ENCODE data around the gene FBXO7. TPM values are rescaled to one million over a fixed set of nuclear protein-coding genes. Genes with fewer than 3 reads are reported as not detected.

Gene FBXO7
- total RNA-seq, 1 experiment from 2014 or later: 47.8 TPM

DNA sequence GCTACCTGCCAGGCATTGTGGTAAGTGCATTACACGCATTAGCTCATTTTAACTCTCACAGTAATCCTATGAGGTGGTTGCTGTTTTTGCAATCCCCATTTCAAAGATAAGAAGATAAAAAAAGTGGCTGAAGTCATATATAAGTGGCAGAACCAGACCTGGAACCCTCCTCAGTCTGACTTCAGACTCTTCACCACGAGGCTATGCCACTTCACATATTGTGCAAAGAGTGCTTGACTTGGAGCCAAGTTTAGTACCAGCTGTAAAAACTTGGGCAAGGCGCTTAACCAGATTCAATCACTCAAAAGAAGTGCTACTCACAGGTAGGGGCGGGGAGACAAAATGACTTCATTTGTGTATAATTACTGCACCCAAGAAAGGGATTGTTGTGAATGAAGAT is 25.6 kb upstream of the FBXO7 start:
- H3K27me3 Mint-ChIP-seq (ENCODE audit: low read depth): peaks cover 35% of the 10 kb centered on the region
- no peak overlapping the region for H3K4ac ChIP-seq (ENCODE audit: low read depth, low read length)
- no peaks in the 10 kb centered on the region; the same call in 1 of the 2 replicates for H3K27me3 ChIP-seq (ENCODE audit: insufficient read depth, low read length)
- H3K23ac ChIP-seq (ENCODE audit: insufficient read length, low read depth, low read length): no peak overlapping the region
- no peak overlapping the region for H4K5ac ChIP-seq (ENCODE audit: insufficient read length, low read depth, low read length)
- TF ChIP-seq, protein P1, sequence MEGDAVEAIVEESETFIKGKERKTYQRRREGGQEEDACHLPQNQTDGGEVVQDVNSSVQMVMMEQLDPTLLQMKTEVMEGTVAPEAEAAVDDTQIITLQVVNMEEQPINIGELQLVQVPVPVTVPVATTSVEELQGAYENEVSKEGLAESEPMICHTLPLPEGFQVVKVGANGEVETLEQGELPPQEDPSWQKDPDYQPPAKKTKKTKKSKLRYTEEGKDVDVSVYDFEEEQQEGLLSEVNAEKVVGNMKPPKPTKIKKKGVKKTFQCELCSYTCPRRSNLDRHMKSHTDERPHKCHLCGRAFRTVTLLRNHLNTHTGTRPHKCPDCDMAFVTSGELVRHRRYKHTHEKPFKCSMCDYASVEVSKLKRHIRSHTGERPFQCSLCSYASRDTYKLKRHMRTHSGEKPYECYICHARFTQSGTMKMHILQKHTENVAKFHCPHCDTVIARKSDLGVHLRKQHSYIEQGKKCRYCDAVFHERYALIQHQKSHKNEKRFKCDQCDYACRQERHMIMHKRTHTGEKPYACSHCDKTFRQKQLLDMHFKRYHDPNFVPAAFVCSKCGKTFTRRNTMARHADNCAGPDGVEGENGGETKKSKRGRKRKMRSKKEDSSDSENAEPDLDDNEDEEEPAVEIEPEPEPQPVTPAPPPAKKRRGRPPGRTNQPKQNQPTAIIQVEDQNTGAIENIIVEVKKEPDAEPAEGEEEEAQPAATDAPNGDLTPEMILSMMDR (conservative IDR thresholded peaks at IDR 0.05): no peak
- no peak overlapping the region for H3K9ac ChIP-seq (ENCODE audit: extremely low read depth, insufficient read length, low read length)
- no peak overlapping the region for H2AK5ac ChIP-seq (ENCODE audit: insufficient read length, low read length)
- no peak overlapping the region for H3T11ph ChIP-seq (ENCODE audit: low read length)
- H3K27ac ChIP-seq (ENCODE audit: insufficient read length, low read depth, low read length): no peak overlapping the region
- no peak overlapping the region for H4K91ac ChIP-seq (ENCODE audit: insufficient read length, low read depth, low read length)
- H3K9me3 ChIP-seq (ENCODE audit: control insufficient read depth, low read depth, low read length): no peaks in the 10 kb centered on the region
- no peaks in the 10 kb centered on the region for H3K4me1 Mint-ChIP-seq
- H2BK5ac ChIP-seq (ENCODE audit: insufficient read length, low read length): no peak overlapping the region
- no peak overlapping the region for H2BK15ac ChIP-seq (ENCODE audit: low read depth, low read length)
- H3K36me3 Mint-ChIP-seq (ENCODE audit: insufficient read depth in 1 of 3, low read depth in 3 of 3): no peaks in the 10 kb centered on the region
- no peak overlapping the region for H3K14ac ChIP-seq (ENCODE audit: insufficient read depth, low read length)
- H3K9me3 Mint-ChIP-seq: no peaks in the 10 kb centered on the region
- H3K23me2 ChIP-seq (ENCODE audit: insufficient read length, low read depth, low read length, poor library complexity, severe bottlenecking): no peaks in the 10 kb centered on the region
- H4K8ac ChIP-seq (replicated peaks; ENCODE audit: insufficient read length, low read depth, low read length): no peak overlapping the region
- H3K4me3 Mint-ChIP-seq: no peak overlapping the region
- H3K79me2 ChIP-seq (ENCODE audit: insufficient read depth, low read length): no peaks in the 10 kb centered on the region
- no peak overlapping the region for H3K4me2 ChIP-seq (ENCODE audit: insufficient read depth, insufficient read length, low read length)
- no peaks in the 10 kb centered on the region for H3K79me1 ChIP-seq (ENCODE audit: insufficient read depth, low read depth, low read length, poor library complexity, severe bottlenecking)
- H3K18ac ChIP-seq (ENCODE audit: insufficient read length, low read depth, low read length): no peak overlapping the region
- H2BK12ac ChIP-seq (ENCODE audit: insufficient read length, low read depth, low read length): no peak overlapping the region
- H4K20me1 ChIP-seq (ENCODE audit: control insufficient read depth, insufficient read depth, insufficient read length): no peaks in the 10 kb centered on the region
- no peak overlapping the region for H3K27ac Mint-ChIP-seq
- DNase-seq: no peak
- H2BK20ac ChIP-seq (ENCODE audit: low read depth, low read length, poor library complexity, severe bottlenecking): no peak overlapping the region
- no peak overlapping the region for H2AFZ ChIP-seq (ENCODE audit: low read length)
- H3K56ac ChIP-seq (ENCODE audit: insufficient read length, low read depth, low read length): no peak overlapping the region
- H3K4me1 ChIP-seq (ENCODE audit: insufficient read depth, low read length): no peaks in the 10 kb centered on the region
- no peak overlapping the region for H2BK120ac ChIP-seq (ENCODE audit: low read depth, low read length, poor library complexity, severe bottlenecking)
- no CpG with 5 or more reads among the region's 4 CpGs for WGBS (ENCODE audit: extremely low coverage, insufficient read length, low lambda C conversion rate)

Measured in H9 (cell line).